Measurements from ENCODE around the gene TGM6.
"Not testable (repeated sequence)": the region's sequence is repeated elsewhere in the genome, so short reads cannot be mapped to it uniquely, and the experiment has no call there.

Gene TGM6

DNA sequence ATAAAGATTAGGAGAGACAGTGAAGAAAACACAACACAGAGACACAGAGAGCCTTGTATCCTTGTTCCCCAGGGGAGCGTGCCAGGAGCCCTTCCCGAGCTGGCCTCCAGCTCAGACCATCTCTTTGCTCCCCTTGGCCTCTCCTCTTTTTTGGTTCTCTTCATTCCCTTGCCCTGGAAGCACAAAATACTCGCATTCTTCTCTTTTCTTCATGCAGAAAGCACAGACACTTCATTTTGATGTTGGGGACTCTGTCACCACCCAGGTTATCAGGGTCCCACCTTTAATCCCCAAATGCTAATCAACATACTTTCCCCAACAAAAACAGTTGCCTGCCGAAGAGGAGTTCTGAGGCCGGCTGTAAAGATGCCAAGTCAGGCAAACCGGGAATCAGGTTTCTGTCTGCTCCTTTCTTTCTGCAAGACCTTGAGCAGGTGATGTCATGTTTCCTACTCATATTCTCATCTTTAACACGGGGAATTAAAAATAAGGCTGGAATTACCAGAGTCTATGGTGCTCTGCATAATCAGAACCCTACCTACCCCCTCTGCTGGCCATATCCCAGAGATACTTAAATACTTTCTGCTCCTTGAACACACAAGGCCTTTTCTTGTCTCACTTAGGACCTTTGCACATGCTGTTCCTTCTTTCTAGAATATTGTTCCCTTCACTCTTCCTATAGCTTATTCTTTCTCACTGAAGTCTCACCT is 21.7 kb downstream of the TGM6 start (continued):
- TF ChIP-seq TCF4 (CRISPR knock-in tag; IDR thresholded peaks at IDR 0.05; ENCODE audit: borderline replicate concordance) (no peak), PPARA (CRISPR knock-in tag; IDR thresholded peaks at IDR 0.05; ENCODE audit: borderline replicate concordance) (no peak), ZFP3 (CRISPR knock-in tag; IDR thresholded peaks at IDR 0.05) (no peak), ISL1 (CRISPR knock-in tag; IDR thresholded peaks at IDR 0.05) (no peak), GLIS3 (CRISPR knock-in tag; IDR thresholded peaks at IDR 0.05) (no peak), ZNF70 (CRISPR knock-in tag; IDR thresholded peaks at IDR 0.05) (no peak)
- TF ChIP-seq, protein P1, sequence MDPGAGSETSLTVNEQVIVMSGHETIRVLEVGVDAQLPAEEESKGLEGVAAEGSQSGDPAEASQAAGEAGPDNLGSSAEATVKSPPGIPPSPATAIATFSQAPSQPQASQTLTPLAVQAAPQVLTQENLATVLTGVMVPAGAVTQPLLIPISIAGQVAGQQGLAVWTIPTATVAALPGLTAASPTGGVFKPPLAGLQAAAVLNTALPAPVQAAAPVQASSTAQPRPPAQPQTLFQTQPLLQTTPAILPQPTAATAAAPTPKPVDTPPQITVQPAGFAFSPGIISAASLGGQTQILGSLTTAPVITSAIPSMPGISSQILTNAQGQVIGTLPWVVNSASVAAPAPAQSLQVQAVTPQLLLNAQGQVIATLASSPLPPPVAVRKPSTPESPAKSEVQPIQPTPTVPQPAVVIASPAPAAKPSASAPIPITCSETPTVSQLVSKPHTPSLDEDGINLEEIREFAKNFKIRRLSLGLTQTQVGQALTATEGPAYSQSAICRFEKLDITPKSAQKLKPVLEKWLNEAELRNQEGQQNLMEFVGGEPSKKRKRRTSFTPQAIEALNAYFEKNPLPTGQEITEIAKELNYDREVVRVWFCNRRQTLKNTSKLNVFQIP (CRISPR knock-in tag; IDR thresholded peaks at IDR 0.05; ENCODE audit: borderline replicate concordance, low read depth) = no peak

DNA sequence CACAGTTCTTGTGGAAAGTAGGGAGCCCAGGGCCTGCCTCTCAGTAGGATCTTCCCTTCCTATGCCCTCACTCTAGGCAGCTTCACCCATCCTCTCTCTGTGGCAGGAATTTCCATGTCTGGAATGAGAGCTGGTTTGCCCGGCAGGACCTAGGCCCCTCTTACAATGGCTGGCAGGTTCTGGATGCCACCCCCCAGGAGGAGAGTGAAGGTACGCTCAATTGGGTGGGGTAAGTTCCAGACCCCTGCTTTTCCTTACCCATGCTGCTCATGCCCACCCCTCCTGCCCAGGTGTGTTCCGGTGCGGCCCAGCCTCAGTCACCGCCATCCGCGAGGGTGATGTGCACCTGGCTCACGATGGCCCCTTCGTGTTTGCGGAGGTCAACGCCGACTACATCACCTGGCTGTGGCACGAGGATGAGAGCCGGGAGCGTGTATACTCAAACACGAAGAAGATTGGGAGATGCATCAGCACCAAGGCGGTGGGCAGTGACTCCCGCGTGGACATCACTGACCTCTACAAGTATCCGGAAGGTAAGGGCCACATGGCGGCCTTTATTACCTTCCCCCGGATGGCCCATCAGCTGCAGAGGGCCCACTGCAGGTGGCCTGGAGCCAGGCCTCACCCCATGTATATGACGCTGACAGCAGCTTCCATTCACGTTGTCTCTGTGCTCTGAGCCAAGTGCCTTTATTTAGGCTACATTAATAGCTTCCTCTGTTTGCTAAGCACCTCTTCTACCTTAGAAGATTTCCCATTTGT is 22.8 kb downstream of the TGM6 start:
- TF ChIP-seq TOX (CRISPR knock-in tag; IDR thresholded peaks at IDR 0.05; ENCODE audit: borderline replicate concordance) = no peak
- TF ChIP-seq, protein P2, sequence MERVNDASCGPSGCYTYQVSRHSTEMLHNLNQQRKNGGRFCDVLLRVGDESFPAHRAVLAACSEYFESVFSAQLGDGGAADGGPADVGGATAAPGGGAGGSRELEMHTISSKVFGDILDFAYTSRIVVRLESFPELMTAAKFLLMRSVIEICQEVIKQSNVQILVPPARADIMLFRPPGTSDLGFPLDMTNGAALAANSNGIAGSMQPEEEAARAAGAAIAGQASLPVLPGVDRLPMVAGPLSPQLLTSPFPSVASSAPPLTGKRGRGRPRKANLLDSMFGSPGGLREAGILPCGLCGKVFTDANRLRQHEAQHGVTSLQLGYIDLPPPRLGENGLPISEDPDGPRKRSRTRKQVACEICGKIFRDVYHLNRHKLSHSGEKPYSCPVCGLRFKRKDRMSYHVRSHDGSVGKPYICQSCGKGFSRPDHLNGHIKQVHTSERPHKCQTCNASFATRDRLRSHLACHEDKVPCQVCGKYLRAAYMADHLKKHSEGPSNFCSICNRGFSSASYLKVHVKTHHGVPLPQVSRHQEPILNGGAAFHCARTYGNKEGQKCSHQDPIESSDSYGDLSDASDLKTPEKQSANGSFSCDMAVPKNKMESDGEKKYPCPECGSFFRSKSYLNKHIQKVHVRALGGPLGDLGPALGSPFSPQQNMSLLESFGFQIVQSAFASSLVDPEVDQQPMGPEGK (CRISPR knock-in tag; IDR thresholded peaks at IDR 0.05; ENCODE audit: borderline replicate concordance) = no peak
- TF ChIP-seq ZFP3 (CRISPR knock-in tag; IDR thresholded peaks at IDR 0.05) = no peak
- TF ChIP-seq PPARA (CRISPR knock-in tag; IDR thresholded peaks at IDR 0.05; ENCODE audit: borderline replicate concordance) = no peak
- no peak for TF ChIP-seq BACH2 (CRISPR knock-in tag; IDR thresholded peaks at IDR 0.05; ENCODE audit: borderline replicate concordance)
- no peak for TF ChIP-seq CSDC2 (CRISPR knock-in tag; IDR thresholded peaks at IDR 0.05)
- no peak for ATAC-seq

DNA sequence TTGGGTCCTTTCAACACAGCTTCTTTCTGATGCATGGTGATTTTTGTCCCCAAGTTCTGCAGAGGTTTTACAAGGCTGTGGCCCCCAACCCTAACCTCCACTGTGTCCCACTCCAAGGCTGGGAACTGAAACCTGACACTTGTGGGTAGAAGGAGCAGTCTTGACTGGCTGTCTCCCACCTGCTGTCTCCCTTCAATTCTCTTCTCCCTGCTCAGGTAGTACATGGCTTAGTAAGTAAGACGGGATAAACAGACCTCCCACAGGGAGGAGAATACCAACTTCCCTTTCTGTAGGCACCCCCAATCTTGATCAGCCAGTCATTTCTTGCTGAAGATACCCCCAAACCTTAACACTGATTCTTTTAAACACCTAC is 25.0 kb downstream of the TGM6 start:
- no peak for ATAC-seq
- no peak for TF ChIP-seq ISL1 (CRISPR knock-in tag; IDR thresholded peaks at IDR 0.05)

DNA sequence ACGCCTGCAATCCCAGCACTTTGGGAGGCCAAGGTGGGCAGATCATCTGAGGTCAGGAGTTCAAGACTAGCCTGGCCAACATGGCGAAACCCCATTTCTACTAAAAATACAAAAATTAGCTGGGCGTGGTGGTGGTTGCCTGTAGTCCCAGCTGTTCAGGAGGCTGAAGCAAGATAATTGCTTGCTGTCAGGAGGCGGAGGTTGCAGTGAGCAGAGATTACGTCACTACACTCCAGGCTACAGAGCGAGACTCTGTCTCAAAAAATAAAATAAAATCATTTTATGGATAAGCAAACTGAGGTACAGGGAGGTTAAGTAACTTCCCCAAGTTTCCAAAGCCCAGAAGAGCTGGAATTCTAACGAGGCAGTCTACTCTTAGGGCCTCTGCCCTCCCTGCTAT is 26.7 kb downstream of the TGM6 start:
- not testable (repeated sequence) for ATAC-seq

DNA sequence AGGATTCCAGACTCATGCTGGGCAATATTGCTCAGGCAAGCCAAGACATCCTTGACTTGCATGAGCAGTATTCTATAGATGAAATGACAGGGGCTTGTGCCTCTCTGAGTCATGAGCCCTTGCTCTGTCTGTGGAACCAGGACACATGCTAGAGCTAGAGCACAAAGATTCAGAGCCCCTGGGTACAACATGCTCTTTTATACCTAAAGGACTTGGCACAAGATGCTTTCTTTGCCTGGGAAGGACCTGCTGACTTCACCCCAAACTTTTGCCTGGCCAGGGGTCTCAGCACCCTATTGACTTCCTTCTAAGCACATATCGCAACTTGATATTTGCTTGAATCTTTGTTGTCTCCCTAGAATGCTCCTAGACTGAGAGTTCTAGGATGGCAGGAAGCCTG is 27.4 kb downstream of the TGM6 start:
- no peak for ATAC-seq
- TF ChIP-seq, protein P3, sequence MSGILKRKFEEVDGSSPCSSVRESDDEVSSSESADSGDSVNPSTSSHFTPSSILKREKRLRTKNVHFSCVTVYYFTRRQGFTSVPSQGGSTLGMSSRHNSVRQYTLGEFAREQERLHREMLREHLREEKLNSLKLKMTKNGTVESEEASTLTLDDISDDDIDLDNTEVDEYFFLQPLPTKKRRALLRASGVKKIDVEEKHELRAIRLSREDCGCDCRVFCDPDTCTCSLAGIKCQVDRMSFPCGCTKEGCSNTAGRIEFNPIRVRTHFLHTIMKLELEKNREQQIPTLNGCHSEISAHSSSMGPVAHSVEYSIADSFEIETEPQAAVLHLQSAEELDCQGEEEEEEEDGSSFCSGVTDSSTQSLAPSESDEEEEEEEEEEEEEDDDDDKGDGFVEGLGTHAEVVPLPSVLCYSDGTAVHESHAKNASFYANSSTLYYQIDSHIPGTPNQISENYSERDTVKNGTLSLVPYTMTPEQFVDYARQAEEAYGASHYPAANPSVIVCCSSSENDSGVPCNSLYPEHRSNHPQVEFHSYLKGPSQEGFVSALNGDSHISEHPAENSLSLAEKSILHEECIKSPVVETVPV (CRISPR knock-in tag; IDR thresholded peaks at IDR 0.05) = no peak
- TF ChIP-seq OSR1 (CRISPR knock-in tag; IDR thresholded peaks at IDR 0.05) (no peak), ZC3H10 (CRISPR knock-in tag; IDR thresholded peaks at IDR 0.05) (no peak), TOX (CRISPR knock-in tag; IDR thresholded peaks at IDR 0.05; ENCODE audit: borderline replicate concordance) (no peak), ESRRG (CRISPR knock-in tag; IDR thresholded peaks at IDR 0.05) (no peak), ZNF70 (CRISPR knock-in tag; IDR thresholded peaks at IDR 0.05) (no peak)
- TF ChIP-seq, protein P2 (CRISPR knock-in tag; IDR thresholded peaks at IDR 0.05; ENCODE audit: borderline replicate concordance) = no peak
- TF ChIP-seq, protein P4, sequence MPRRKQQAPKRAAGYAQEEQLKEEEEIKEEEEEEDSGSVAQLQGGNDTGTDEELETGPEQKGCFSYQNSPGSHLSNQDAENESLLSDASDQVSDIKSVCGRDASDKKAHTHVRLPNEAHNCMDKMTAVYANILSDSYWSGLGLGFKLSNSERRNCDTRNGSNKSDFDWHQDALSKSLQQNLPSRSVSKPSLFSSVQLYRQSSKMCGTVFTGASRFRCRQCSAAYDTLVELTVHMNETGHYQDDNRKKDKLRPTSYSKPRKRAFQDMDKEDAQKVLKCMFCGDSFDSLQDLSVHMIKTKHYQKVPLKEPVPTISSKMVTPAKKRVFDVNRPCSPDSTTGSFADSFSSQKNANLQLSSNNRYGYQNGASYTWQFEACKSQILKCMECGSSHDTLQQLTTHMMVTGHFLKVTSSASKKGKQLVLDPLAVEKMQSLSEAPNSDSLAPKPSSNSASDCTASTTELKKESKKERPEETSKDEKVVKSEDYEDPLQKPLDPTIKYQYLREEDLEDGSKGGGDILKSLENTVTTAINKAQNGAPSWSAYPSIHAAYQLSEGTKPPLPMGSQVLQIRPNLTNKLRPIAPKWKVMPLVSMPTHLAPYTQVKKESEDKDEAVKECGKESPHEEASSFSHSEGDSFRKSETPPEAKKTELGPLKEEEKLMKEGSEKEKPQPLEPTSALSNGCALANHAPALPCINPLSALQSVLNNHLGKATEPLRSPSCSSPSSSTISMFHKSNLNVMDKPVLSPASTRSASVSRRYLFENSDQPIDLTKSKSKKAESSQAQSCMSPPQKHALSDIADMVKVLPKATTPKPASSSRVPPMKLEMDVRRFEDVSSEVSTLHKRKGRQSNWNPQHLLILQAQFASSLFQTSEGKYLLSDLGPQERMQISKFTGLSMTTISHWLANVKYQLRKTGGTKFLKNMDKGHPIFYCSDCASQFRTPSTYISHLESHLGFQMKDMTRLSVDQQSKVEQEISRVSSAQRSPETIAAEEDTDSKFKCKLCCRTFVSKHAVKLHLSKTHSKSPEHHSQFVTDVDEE (CRISPR knock-in tag; IDR thresholded peaks at IDR 0.05) = no peak

All from SK-N-SH treated with all-trans-retinoic acid at 6 μM for 48 hours (cell line).